OCI-LY7 (cell line): Measurements from ENCODE around the gene HSD17B3. TPM values are rescaled to one million over a fixed set of nuclear protein-coding genes. Genes with fewer than 3 reads are reported as not detected.
A peak's percentile ranks its signal among the peaks of the same experiment; 100 is the strongest.

Experiments
- BruUV-seq: library from RNA; stranded (reverse); fragments of 400-500 nt; replicated peaks from 2 replicates; lab custom pipeline; 2021; lab: Mats Ljungman, UMichigan
- CTCF ChIA-PET: fragments of 300-600 bp; sonication (Branson Sonifier 250); formaldehyde crosslinking; loops from one replicate; lab custom pipeline; 2022; ENCODE audit warnings: antibody characterized with exemption; ENCODE audit not compliant: unreplicated experiment; lab: Charles Lee
- POLR2A ChIA-PET: fragments of 300-600 bp; sonication (Branson Sonifier 250); formaldehyde crosslinking; loops from one replicate; lab custom pipeline; 2022; ENCODE audit warnings: antibody characterized with exemption; lab: Charles Lee
- DNase-seq: peaks from one replicate; pipeline ENCODE4 v3.0.0-alpha.2; 2015; ENCODE audit warnings: low spot score
- H2AFZ ChIP-seq: fragments of 200-600 bp; sonication (generic), shearing (Covaris generic); 2 replicates; pipeline ENCODE4 v1.6.1; 2014; ENCODE audit warnings: mild to moderate bottlenecking, antibody characterized with exemption, low read length, moderate library complexity
- H3K27ac ChIP-seq: fragments of 200-600 bp; sonication (generic); 2 replicates; pipeline ENCODE4 v1.5.1; 2014; ENCODE audit warnings: mixed run types, low read depth, mild to moderate bottlenecking, moderate library complexity, low read length, inconsistent platforms; ENCODE audit not compliant: poor library complexity, severe bottlenecking
- H3K36me3 ChIP-seq: fragments of 200-600 bp; sonication (generic); 2 replicates; pipeline ENCODE4 v1.6.1; 2014; ENCODE audit warnings: mild to moderate bottlenecking, antibody characterized with exemption, low read length, moderate library complexity, mixed read lengths; ENCODE audit not compliant: insufficient read depth
- H3K4me1 ChIP-seq: fragments of 200-600 bp; sonication (generic); 2 replicates; pipeline ENCODE4 v1.5.1; 2014; ENCODE audit warnings: mild to moderate bottlenecking, low read length; ENCODE audit not compliant: insufficient read depth, poor library complexity, severe bottlenecking
- H3K4me2 ChIP-seq: fragments of 200-600 bp; sonication (generic); 2 replicates; pipeline ENCODE4 v1.6.1; 2014; ENCODE audit warnings: mild to moderate bottlenecking, low read length
- H3K4me3 ChIP-seq: fragments of 200-600 bp; sonication (generic); 2 replicates; pipeline ENCODE4 v1.5.1; 2014; ENCODE audit warnings: mild to moderate bottlenecking, low read depth, low read length; ENCODE audit not compliant: poor library complexity, severe bottlenecking
- H3K79me2 ChIP-seq: fragments of 200-600 bp; sonication (generic); 2 replicates; pipeline ENCODE4 v1.6.1; 2016; ENCODE audit warnings: low read depth, mild to moderate bottlenecking, low read length, moderate library complexity, mixed read lengths; ENCODE audit not compliant: insufficient read depth
- H3K9me2 ChIP-seq: fragments of 200-600 bp; sonication (generic); 2 replicates; pipeline ENCODE4 v1.6.1; 2016; ENCODE audit warnings: mild to moderate bottlenecking, low read length, mixed read lengths; ENCODE audit not compliant: insufficient read depth
- H3K9me3 ChIP-seq: fragments of 200-600 bp; sonication (generic); 2 replicates; pipeline ENCODE4 v1.6.1; 2014; ENCODE audit warnings: mild to moderate bottlenecking, mixed run types, low read length, mixed read lengths
- H4K20me1 ChIP-seq: fragments of 200-600 bp; sonication (generic); 2 replicates; pipeline ENCODE4 v1.6.1; 2014; ENCODE audit warnings: mild to moderate bottlenecking, antibody characterized with exemption, low read length, moderate library complexity, mixed read lengths; ENCODE audit not compliant: insufficient read depth
- CTCF ChIP-seq: fragments of 200-600 bp; sonication (generic); conservative IDR thresholded peaks from 2 replicates; pipeline ENCODE4 v1.5.1; 2014; ENCODE audit warnings: mild to moderate bottlenecking, antibody characterized with exemption, low read length, moderate library complexity, mixed read lengths
- EZH2phosphoT487 ChIP-seq: fragments of 200-600 bp; sonication (generic); IDR thresholded peaks from 2 replicates; pipeline ENCODE4 v1.6.1; 2018; ENCODE audit warnings: low read depth, borderline replicate concordance, mild to moderate bottlenecking, mixed run types, antibody characterized with exemption, low read length, moderate library complexity, mixed read lengths
- intact Hi-C: fragments of 100-400 bp; cut with micrococcal nuclease; formaldehyde crosslinking; loops from one replicate; pipeline ENCODE4 v1.10.0; 2022; ENCODE audit not compliant: unreplicated experiment
- total RNA-seq, 2 experiments: library from RNA; depleted of rRNA in 1 of 2; stranded (reverse); fragments of >200 nt in 1 of 2; shearing (Covaris generic) in 1 of 2; gene quantifications; 2 replicates each; pipeline ENCODE4 v1.2.3, GENCODE V29; 2014 to 2022

The HSD17B3 gene
- total RNA-seq, 2 experiments from 2014 or later = not detected

GRCh38 chr9:96217754-96218693 is 84.0 kb downstream of the HSD17B3 start:
- Histone ChIP-seq H3K79me2 (no peaks in the 10 kb centered on the region), H3K9me2 (no peaks in the 10 kb centered on the region), H3K4me1 (no peaks in the 10 kb centered on the region), H3K27ac (no peak overlapping the region), H3K4me2 (peak overlapping the region; percentile 54), H3K4me3 (peak overlapping the region; percentile 24), H3K9me3 (no peaks in the 10 kb centered on the region), H2AFZ (peak overlapping the region; percentile 79), H3K36me3 (no peaks in the 10 kb centered on the region), H4K20me1 (no peaks in the 10 kb centered on the region)
- ChIA-PET POLR2A (interaction anchor here (0.6 kb wide), 1 partner anchor 75 kb away, joined by 7 read pairs; no protein-coding TSS in a partner anchor), CTCF (no interaction called here)
- intact Hi-C loops = loop anchor here (5.0 kb wide), 1 partner anchor 491 kb away; no protein-coding TSS in a partner anchor
- no TSS peak for BruUV-seq
- TF ChIP-seq EZH2phosphoT487 = no peak
- peak; percentile 92 for TF ChIP-seq CTCF
- peak; percentile 60 for DNase-seq

GRCh38 chr9:96217294-96217707 is 84.7 kb downstream of the HSD17B3 start:
- CTCF ChIA-PET = interaction anchor here (0.7 kb wide), 1 partner anchor 48 kb away, joined by 3 read pairs; no protein-coding TSS in a partner anchor
- Histone ChIP-seq H3K9me3 (no peaks in the 10 kb centered on the region), H3K4me2 (no peak overlapping the region), H3K4me3 (no peak overlapping the region), H3K27ac (no peak overlapping the region), H3K79me2 (no peaks in the 10 kb centered on the region), H3K9me2 (no peaks in the 10 kb centered on the region), H4K20me1 (no peaks in the 10 kb centered on the region), H3K4me1 (no peaks in the 10 kb centered on the region), H2AFZ (no peak overlapping the region), H3K36me3 (no peaks in the 10 kb centered on the region)
- intact Hi-C loops = loop anchor here (5.0 kb wide), 1 partner anchor 490 kb away; no protein-coding TSS in a partner anchor
- TF ChIP-seq CTCF (no peak), EZH2phosphoT487 (no peak)
- DNase-seq = no peak
- POLR2A ChIA-PET = interaction anchor here (0.6 kb wide), 1 partner anchor 74 kb away, joined by 7 read pairs; no protein-coding TSS in a partner anchor
- BruUV-seq = no TSS peak
